Activated CD4-positive, alpha-beta T cell treated with anti-CD3 and anti-CD28 coated beads, Interleukin-2, amount 50 U/mL, for 24 hours (primary cell): Measurements from ENCODE around the gene NR1H2.
A peak's percentile ranks its signal among the peaks of the same experiment; 100 is the strongest.
"Not testable (repeated sequence)": the region's sequence is repeated elsewhere in the genome, so short reads cannot be mapped to it uniquely, and the experiment has no call there.

Experiments used
- DNase-seq, 2 donors: peaks; one replicate each; pipeline ENCODE4 v3.0.0-alpha.2; 2020; ENCODE audit warnings: low read depth in 1 of 2, low spot score in 1 of 2

The NR1H2 gene

DNA sequence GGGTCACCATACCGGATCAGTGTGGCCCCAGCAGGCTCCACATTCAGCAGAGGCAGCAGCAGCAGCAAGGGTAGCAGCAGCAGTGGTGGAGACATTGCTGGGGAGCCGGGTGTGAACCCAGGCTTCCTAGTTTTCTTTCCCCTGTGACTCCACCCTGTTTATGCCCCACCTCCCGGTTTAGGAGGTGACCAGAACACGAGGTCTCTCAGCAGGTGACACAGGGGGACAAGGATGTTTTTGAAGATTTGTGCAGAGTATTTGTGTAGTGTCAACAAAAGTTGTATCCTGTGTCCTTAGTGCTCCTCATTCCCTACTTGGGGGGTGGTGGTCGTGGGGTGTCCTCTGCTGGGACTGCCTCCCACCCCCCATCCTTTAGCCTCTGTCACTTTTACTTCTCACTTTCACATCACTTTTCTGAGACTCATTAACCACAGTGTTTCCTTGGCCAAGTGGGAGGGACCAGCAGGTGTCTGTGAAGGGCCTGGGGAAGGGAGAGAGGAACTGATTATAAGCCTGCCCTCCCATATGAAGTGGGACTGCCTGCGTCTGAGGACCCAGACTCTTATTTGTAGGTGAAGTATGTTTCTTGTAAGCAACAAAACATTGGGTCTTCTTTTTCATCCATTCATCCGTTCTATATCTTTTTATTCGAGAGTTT is 31.5 kb upstream of the NR1H2 start:
- no peak for DNase-seq

DNA sequence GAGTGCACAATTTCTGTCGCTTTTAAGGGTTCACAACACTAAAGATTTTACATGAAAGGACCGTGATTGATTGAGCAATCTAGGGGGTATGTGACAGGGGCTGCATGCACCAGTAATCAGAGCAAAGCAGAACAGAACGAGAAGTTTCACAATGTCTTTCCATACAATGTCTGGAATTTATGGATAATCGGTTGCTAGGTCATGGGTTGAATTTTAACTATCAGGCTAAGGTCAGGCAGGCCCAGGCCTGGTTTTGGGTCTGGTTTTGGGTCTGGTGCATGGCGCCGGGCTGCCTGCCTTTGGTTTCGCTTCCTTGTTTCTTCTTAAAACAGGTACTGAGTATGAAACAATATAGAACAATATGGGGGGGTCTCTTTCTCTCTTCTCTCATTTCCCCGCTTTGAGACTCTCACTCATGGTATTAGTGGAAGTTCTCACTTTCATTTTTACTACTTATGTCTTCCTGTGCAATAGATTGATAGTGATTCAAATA is 29.1 kb upstream of the NR1H2 start:
- DNase-seq: not testable (repeated sequence)

DNA sequence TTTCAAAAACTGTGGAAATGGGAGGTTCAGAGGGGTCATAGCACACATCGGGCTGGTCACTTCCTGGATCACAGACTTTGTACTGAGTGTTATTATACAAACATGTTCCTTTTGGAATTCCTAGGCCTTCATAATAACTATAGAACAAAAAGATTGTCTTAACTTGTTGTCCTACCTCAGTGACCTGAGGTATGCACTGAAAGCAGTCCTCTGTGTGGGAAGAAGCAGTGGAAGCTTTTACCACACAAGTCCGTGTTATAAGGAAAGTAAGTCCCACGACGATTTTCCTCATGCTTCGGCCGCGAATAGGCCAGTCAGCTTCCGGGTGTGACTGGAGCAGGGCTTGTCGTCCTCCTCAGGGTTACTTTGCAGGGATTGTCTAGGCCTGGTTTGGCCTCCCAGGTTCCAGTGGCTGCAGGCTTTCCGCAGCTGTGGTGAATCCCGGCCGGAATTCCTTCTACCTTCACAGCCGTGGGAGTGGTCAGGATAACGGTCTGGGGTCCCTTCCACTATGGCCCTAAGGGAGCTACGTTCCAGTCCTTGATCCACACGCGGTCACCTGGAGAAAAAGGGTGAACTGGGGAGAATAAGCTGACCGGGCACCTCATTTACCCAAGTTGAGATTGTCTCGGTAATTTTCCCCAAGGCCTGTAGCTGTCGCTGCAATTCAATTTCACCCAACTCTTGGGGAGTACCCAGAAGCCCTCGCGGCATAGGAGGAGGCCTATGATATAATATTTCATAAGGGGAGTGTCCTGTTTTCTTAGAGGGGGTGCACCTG is 26.8 kb upstream of the NR1H2 start:
- DNase-seq: no peak

DNA sequence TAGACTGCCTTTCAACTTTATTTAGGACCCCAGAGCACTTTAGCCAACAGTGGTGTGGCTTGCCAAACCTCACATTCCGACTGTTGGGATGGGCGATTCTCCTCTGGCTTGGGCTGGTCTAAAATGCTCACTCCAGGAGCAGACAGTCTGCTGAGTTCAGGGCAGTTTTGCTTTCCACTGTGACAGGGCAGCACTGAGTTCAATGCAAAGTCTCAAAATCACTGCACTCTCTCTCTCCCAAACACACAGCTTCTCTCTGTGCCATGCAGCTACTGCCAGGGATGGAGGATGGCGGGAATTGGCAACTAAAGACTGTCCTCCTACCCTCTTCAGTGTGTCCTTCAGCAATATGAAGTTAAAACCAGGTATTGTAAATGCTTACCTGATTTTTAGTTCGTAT is 24.0 kb upstream of the NR1H2 start:
- no peak for DNase-seq

DNA sequence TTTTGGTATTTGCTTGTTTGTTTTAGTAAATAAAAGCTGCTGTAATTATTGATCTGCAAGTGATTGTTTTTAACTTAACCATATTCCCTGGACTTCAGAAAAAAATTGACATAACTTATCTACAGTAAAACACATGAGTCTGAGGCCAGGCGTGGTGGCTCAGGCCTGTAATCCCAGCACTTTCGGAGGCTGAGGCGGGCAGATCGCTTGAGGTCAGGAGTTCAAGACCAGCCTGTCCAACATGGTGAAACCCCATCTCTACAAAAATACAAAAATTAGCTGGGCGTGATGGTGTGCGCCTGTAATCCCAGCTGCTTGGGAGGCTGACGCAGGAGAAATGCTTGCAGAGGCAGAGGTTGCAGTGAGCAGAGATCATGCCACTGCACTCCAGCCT is 22.8 kb upstream of the NR1H2 start:
- not testable (repeated sequence) for DNase-seq

DNA sequence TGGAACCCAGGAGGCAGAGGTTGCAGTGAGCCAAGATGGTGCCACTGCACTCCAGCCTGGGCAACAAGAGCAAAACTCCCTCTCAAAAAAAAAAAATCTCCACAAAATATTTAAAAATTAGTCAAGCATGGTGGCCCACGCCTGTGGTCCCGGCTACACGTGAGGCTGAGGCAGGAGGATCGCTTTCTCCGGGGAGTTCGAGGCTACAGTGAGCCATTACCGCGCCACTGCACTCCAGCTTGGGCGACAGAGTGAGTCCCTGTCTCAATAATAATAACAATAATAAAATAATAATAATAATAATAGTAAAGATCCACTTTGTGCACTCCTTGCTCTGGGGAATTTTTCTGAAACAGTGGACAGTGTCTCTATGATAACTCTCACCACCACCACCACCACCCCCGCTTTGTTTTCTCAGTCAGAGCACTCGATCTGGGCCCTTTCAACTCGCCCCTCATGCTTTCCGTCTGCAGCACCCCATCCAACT is 19.5 kb upstream of the NR1H2 start:
- DNase-seq: no peak

DNA sequence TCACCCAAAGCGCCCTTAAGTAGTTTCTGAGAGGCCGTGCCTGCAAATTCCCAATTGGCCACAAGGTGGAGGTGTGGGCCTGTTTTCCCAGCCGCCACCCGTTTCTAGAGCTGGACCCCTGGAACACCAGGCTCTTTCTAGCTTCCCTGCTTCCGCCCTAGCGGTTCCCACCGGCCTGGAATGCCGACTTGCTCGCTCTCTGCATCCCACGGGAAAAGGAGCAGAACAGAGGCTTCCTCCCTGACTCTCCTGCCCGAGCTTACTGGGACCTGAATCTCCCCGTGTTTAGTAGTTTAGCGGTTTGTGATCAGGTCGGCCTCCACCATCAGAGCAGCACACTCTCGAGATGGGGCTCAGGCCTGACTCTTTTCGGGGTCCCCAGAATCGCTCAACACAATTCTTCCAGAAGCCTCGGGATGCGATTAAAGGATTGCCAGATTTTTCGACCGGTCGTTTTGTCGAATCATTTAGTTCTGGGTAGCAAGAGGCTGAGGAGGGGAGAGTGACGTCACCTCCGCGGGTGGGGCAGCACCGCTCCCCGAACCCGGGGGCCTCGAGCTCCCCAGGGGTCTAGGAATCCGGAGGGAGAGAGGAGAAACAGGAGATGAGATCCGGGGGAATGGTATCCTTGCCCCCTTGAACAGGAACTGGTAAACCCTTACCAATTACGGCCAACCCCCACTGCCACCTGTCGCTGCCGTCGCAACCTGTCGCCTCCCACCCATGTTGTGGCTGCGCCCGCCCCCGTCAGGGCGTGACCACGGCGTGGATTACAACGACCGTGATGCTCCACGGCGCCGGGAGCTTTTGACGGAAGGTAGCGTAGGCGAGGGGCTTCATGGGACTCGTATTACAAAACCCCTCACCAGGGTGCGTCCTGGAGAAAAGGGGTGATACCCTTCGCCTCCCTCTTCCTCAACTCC is 18.8 kb upstream of the NR1H2 start:
- DNase-seq: peak; percentile 78 to 82

DNA sequence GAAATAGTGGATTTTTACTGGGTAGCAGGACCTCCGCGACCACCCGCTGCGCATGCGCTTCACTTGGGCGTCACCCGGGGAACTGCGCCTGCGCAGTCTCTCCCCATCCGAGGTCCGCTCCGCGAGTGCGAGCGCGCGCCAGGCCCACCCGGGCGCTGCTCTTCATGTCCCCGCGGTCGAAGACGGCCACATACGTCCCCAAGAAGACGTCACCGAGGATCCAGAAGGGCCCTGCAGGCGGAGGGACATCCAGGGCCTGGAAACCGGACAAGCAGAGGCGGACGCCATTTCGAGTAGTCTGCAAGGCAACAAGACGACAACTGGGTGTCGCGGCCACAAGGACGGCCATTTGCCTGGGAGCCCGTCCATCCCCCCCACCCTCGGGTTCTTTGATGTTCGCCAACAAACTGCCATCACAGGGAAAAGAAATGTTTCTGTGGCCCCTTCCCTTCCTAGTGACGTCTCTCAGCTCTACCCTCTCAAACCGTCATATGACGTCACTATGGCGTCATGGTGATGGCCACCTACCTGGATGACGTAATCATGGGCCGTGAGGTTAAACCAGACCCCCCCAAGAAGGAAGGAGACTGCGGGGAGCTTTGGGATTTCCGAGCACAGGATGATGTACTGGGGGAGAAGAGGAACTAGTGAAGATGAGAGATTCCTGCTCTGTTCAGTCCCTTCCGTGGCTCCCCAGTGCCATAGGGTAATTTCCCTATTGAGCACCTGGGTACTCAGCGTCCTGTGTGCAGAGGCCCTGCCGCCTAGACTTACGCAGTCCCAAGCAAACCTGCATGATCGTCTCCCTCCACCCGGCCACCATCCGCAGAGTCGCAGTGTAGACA is 17.6 kb upstream of the NR1H2 start:
- DNase-seq: peak; percentile 55 to 69

DNA sequence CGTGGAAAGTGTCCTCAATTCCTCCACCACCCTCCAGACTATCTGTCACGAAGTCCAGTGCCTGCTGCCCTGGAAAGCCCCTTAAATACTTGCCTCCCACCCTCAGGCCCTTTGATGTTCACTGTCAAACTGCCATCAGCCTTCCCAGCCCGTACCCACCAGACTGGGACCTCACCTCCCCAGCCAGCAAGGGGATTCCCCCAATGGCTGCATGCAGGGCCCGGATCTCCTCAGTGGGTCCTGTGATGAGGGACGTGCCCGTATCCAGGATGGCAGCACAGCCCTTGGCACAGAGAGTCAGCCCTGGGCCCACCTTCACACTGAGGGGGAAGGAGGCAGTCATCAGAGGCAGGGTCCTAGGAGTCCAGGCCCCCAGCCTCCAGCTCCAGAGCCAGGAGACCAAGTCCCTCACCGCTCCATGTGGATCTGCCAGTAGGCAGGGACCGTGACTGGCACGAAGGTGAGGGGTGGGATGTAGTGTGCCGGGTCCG is 16.9 kb upstream of the NR1H2 start:
- DNase-seq: no peak

DNA sequence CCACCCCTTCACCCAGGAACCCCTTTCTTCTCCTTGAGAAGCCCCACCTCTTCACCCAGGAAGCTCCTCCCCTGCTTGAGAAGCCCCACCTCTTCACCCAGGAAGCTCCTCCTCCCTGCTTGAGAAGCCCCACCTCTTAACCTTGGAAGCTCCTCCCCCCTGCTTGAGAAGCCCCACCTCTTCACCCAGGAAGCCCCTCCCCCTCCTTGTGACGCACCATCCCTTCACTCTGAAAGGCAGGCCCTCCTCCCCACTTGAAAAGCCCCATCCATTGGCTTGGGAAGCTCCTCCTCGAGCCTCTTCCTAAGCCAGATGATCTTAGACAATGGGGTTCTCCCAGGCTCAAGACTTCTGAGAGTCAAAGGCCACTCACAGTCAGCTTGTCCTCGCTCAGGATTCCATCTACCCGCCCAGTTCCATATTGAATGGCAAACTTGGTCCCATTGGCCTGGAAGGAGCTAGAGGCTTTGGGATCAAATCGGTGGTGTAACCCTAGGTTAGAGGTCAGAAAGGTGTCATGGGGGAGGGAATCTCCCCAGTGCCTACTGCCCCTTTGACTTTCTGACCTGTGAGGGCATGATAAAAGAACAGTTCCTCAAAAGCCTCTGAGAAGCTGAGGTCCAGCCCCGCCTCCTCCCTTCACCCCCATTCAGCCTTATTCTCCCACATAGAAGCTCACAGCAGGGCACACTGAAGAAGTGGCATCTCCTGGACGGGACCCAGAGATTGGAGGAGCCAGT is 14.8 kb upstream of the NR1H2 start:
- no peak for DNase-seq

DNA sequence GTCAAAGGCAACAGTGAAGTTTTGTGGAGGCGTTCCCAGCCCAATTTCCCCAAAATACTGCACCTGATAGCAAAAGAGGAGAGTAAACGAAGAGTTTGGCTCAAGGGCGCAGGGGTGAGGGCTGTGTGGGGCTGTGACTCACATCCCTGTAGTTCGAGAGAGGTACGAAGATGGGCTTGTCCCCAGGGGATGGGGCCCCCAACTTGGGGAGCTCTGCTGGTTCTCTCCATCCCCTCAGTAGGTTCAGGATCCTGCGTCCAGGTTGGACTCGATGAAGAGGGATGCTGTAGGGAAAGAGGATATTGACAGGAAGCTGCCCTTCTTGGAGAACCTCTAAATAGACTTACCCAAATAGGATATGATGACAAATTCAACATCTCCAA is 14.2 kb upstream of the NR1H2 start:
- DNase-seq: no peak

DNA sequence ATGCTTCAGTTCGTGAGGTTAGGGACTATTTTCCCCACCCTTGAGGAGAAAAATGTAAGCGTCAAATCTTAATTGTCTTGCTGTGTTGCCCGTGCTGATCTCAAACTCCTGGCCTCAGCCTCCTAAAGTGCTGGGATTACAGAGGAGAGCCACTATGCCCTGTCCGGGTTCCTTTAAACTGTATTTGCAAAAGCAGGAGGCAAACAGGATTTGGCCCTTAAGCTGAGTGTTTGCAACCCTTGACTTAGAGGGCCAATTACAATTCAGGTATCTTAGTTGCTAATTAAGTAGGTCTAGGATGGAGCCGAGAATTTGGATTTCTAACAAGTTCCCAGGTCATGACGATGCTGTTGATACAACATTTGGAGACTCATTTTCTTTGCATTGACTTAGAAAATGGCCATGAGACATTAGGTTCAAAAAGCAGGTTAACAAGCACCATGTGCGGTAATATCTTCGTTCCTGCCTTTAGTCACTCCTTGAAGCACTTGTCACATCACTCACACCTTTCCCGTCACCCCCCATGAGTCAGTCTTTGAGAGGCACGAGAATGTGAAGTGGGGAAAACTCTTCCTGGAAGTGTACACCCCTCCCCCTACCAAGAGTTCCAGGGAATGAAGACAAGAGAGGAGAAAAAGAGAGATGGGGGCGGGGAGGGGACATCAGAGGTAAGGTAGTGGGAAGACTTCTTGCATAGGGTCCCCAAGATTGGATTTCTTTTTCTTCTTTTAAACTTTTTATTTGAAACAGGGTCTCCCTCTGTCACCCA is 13.4 kb upstream of the NR1H2 start:
- no peak for DNase-seq

DNA sequence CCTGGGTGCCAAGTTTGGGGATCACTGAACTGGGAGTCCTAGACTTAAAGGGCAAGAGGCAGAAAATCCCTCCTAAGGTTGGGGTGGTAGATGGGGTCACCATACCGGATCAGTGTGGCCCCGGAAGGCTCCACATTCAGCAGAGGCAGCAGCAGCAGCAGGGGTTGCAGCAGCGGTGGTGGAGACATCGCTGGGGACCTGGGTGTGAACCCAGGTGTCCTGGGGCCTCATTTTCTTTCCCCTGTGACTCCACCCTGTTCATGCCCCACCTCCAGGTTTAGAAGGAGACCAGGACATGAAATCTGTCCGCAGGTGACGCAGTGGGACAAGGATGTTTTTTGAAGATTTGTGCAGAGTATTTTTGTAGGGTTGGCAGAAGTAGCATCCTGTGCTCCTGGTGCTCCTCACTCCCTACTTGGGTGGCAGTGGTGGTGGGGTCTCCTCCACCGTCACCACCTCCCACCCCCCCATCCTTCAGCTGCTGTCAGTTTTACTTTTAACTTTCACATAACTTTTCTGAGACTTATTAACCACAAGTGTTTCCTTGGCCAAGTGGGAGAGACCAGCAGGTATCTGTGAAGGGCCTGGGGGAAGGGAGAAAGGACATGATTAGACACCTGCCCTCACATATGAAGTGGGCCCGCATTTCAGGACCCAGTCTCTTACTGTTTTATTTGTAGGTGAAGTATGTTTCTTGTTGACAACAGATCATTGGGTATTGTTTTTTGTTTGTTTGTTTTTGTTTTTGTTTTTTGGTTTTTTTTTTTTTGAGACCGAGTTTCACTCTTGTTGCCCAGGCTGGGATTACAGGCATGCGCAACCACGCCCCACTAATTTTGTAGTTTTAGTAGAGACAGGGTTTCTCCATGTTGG is 10.6 kb upstream of the NR1H2 start, which contains the start of gene NAPSA:
Gene NAPSA (minus strand): TSS at position 206 of the 873 bp plus-strand sequence. CDS start 18 bp downstream, at position 188.
- no peak for DNase-seq

DNA sequence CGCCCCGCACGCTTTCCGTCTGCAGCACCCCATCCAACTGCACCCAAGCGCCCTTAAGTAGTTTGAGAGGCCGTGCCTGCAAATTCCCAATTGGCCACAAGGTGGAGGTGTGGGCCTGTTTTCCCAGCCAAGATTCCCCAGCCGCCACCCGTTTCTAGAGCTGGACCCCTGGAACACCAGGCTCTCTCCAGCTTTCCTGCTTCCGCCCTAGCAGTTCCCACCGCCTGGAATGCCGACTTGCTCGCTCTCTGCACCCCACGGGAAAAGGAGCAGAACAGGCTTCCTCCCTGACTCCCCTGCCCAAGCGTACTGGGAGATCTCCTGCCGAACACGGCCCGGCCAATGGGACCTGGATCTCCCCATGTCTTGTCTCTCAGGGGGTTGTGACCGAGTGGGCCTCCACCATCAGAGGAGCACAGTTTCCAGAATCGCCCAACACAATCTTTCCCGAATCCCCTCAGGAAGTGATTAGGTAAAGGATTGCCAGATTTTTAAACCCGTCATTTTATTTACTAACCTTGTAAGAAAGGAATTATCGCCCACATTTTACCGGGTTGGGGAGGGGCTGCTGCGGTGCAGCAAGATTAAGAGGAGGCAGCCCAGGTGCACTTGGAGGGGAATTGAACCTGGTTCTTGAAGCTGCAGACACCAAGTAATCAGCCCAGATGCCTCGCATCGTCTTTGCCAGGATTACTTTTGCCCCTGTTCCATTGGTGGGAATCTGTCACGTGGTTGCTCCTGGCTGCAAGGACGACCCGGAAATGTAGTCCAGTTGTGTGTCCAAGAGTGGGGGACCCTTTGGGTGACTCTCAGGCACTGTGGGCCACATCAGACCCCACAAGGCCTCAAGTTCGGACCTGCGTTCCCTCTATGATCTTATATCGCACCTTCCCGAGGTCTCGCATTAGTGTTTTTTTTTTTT is 7.3 kb upstream of the NR1H2 start:
- DNase-seq: peak; percentile 67 to 71

DNA sequence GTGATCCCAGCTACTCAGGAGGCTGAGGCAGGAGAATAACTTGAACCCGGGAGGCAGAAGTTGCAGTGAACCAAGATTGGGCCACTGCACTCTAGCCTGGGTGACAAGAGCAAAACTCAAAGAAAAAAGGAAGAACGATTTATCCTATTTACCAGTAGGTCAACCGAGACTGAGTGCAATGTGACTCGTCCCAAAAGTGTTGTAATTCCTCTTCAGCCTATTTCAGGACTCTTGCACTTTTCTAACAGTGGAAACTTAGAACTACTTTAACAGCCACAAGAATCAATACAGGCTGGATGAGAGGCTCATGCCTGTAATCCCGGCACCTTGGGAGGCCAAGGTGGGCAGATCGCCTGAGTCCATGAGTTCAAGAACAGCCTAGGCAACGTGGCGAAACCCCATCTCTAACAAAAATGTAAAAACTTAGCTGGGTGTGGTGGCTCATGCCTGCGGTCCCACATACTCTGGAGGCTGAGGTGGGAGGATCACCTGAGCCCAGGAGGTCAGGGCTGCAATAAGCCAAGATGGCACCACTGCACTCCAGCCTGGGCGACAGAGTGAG is 4.3 kb upstream of the NR1H2 start:
- DNase-seq: no peak

DNA sequence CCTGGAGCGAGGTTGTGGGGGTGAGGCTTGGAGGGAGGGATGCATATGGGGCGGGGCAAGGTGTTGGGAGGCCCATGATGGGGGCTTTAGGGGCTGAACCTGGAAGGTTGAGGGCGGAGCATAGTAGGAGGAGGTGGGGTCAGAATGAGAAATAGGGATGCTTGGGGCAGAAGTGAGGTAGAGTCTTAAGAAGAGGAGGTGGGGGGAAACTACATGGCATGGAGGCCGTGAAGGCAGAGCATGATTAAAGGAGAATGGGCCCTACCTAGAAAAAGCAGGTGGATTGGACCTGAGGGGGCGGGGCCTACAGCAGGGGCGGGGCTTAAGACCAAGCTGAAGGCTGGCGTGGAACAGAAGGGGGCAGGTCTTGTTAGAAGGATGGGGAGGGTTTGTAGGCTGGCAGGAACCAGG is 799 bp downstream of the NR1H2 start:
- DNase-seq: no peak
